Measurements from ENCODE around the gene SRGAP1. TPM values are rescaled to one million over a fixed set of nuclear protein-coding genes. Genes with fewer than 3 reads are reported as not detected.

SRGAP1 gene
- total and polyA plus RNA-seq, 9 of the 15 experiments (the other 6 are each of a cell fraction or from before 2014, with no cell fraction given) = 0.01 to 0.13 (median 0.04) TPM; not detected in 3

DNA sequence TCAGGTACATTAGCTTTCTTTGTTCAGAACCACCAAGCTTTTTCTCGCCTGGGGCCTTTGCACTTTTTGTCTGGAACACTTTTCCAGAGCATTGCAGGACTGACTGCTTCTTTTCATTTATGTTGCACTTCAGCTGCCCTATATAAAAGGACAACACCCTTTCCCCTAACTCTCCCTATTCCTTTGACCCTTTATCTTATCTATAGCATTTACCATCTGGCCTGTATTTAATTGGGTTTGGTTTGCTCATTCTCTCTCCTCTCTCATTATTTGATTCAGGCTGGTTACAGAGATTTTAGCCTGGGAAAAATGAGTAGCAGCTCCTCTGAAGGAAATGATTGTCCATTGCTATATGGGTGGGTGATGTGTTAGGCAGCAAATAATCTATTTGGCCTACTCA lies 212.2 kb downstream of the SRGAP1 start:
- Histone ChIP-seq H3K36me3 (ENCODE audit: control insufficient read depth, insufficient read depth, low read length) (no peaks in the 10 kb centered on the region), H3K9ac (ENCODE audit: insufficient read depth in 1 of 2, low read depth in 2 of 2, low read length in 2 of 2) (no peak overlapping the region), H3K9me3 (replicated peaks; ENCODE audit: control insufficient read depth, insufficient read depth, low read depth, low read length) (no peaks in the 10 kb centered on the region), H3K27ac (ENCODE audit: extremely low read depth, low read depth, low read length) (no peak overlapping the region), H3K27me3 (ENCODE audit: control insufficient read depth in 2 of 2, insufficient read depth in 2 of 2, low read length in 2 of 2) (no peaks in the 10 kb centered on the region), H3K4me1 (replicated peaks in 1 of 2; ENCODE audit: control insufficient read depth in 2 of 2, insufficient read depth in 2 of 2, low read length in 2 of 2) (no peaks in the 10 kb centered on the region), H3K4me2 (ENCODE audit: insufficient read depth, low read length) (no peak overlapping the region), H3K9me1 (ENCODE audit: control insufficient read depth, insufficient read depth, low read length) (no peaks in the 10 kb centered on the region), H3K79me2 (ENCODE audit: control insufficient read depth, insufficient read depth, low read length) (no peaks in the 10 kb centered on the region), H3K4me3 (no peak overlapping the region), H2AFZ (ENCODE audit: low read depth, low read length) (no peak overlapping the region), H4K20me1 (replicated peaks; ENCODE audit: control insufficient read depth, insufficient read depth, low read length) (no peaks in the 10 kb centered on the region)
- ChIA-PET CTCF (ENCODE audit: low intra/inter-chr PET ratio) (interaction anchor here (0.6 kb wide), 1 partner anchor 9 kb away, joined by 7 read pairs; no protein-coding TSS in a partner anchor), POLR2A (no interaction called here)
- ATAC-seq (no peak), DNase-seq (ENCODE audit: extremely low read depth in 1 of 4, low spot score in 3 of 4) (no peak), FAIRE-seq (no peak)
- WGBS (ENCODE audit: insufficient coverage, low coverage, missing lambda C conversion rate) = 0% methylated on average over 1 of the region's 1 CpG
- intact Hi-C loops (cut with micrococcal nuclease) = no loop called here
- in situ Hi-C loops (cut with MboI) = no loop called here
- no peak for TF ChIP-seq SMC3 (conservative IDR thresholded peaks at IDR 0.05; ENCODE audit: insufficient read depth, low read depth, low read length)
- TF ChIP-seq ZNF707 (CRISPR knock-in tag; conservative IDR thresholded peaks at IDR 0.05) = no peak
- TF ChIP-seq CBX3 (IDR thresholded peaks at IDR 0.05; ENCODE audit: borderline replicate concordance in 1 of 2, low read length in 2 of 2) = no peak
- no peak for TF ChIP-seq NCOA2 (IDR thresholded peaks at IDR 0.05; ENCODE audit: partially characterized antibody in 2 of 2)
- no TSS peak for BruUV-seq (replicated peaks)

DNA sequence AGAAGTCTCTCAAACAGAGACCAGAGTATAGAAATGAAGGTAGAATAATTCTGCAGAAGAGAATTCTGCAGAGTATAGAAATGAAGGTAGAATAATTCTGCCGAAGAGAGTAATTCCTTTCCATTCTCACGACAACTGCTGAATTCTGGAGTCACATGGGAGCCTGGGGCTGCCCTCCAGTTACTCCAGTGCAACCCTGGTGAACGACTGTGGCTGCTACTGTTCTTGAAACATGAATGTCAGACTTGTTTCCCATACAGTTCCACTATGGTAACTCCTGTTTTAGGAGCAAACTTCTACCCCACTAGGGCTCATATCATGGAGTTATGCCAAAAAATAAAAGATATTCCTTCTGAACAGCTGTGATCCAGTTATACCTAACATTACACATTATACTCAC lies 213.2 kb downstream of the SRGAP1 start:
- Histone ChIP-seq H3K9ac (ENCODE audit: insufficient read depth in 1 of 2, low read depth in 2 of 2, low read length in 2 of 2) (no peak overlapping the region), H3K27ac (ENCODE audit: extremely low read depth, low read depth, low read length) (no peak overlapping the region), H3K4me1 (replicated peaks in 1 of 2; ENCODE audit: control insufficient read depth in 2 of 2, insufficient read depth in 2 of 2, low read length in 2 of 2) (no peaks in the 10 kb centered on the region), H3K4me2 (ENCODE audit: insufficient read depth, low read length) (no peak overlapping the region), H2AFZ (ENCODE audit: low read depth, low read length) (no peak overlapping the region), H3K79me2 (ENCODE audit: control insufficient read depth, insufficient read depth, low read length) (no peaks in the 10 kb centered on the region), H3K36me3 (ENCODE audit: control insufficient read depth, insufficient read depth, low read length) (no peaks in the 10 kb centered on the region), H4K20me1 (replicated peaks; ENCODE audit: control insufficient read depth, insufficient read depth, low read length) (no peaks in the 10 kb centered on the region), H3K27me3 (ENCODE audit: control insufficient read depth in 2 of 2, insufficient read depth in 2 of 2, low read length in 2 of 2) (no peaks in the 10 kb centered on the region), H3K4me3 (no peak overlapping the region), H3K9me3 (replicated peaks; ENCODE audit: control insufficient read depth, insufficient read depth, low read depth, low read length) (no peaks in the 10 kb centered on the region), H3K9me1 (ENCODE audit: control insufficient read depth, insufficient read depth, low read length) (no peaks in the 10 kb centered on the region)
- FAIRE-seq (no peak), DNase-seq (ENCODE audit: extremely low read depth in 1 of 4, low spot score in 3 of 4) (no peak), ATAC-seq (no peak)
- CTCF ChIA-PET (ENCODE audit: low intra/inter-chr PET ratio) = no interaction called here
- WGBS (ENCODE audit: insufficient coverage, low coverage, missing lambda C conversion rate) = 0% methylated on average over 3 of the region's 3 CpGs
- BruUV-seq (replicated peaks) = no TSS peak
- no peak for TF ChIP-seq CBFB (CRISPR knock-in tag; IDR thresholded peaks at IDR 0.05)
- intact Hi-C loops (cut with micrococcal nuclease) (no loop called here), in situ Hi-C loops (cut with MboI) (no loop called here)
- POLR2A ChIA-PET = no interaction called here

All from K562 (cell line).